NCI-H226 (cell line): ENCODE results near the gene ADAMTS7.
"Not testable (repeated sequence)": the region's sequence is repeated elsewhere in the genome, so short reads cannot be mapped to it uniquely, and the experiment has no call there.

Experiments used
- DNase-seq: peaks from one replicate; pipeline ENCODE4 v3.0.0-alpha.2; 2015

Gene ADAMTS7

DNA sequence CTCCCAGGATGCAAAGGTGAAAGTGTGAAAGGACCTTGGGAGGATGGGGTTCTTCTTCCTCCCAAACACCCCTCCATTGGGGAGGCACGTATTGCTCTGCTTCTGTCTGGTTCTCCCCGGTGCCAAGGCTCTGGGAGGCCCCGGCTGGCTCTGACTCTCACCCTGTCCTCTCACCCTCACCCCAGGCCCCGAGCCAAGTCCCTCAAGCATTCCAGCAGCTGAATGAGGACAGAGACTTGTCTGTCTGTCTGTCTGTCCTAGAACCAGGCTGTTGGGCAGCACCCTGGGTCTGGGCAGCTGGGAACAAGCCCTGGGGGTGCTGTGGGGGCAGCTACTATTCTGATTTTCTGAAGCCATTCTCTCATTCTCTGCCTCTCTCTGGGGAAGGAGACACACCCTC, 29.9 kb downstream of the ADAMTS7 start:
- not testable (repeated sequence) for DNase-seq

DNA sequence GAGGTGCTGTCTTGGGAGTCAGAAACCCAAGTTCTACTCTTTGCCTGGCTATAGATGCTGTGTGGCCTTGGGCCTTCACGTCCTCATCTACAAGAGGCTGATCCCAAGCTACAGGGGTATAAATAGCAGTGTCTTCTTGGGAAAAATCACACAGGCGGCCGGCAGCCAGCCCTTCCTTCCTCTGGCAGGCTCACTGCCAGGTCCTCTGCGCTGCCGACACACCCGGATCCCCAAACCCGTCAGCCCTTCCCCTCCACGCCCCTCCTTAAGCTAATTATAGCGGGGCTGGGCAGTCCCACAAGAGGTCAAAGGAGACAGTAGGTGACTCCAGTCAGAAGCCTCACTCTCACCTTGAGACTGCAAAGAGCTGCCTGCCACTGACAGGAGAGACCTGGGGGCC, 31.3 kb downstream of the ADAMTS7 start:
- not testable (repeated sequence) for DNase-seq

- DNase-seq: not testable (repeated sequence)
Measured at GRCh38 chr15:78779176-78779785, 32.0 kb downstream of the ADAMTS7 start.

DNA sequence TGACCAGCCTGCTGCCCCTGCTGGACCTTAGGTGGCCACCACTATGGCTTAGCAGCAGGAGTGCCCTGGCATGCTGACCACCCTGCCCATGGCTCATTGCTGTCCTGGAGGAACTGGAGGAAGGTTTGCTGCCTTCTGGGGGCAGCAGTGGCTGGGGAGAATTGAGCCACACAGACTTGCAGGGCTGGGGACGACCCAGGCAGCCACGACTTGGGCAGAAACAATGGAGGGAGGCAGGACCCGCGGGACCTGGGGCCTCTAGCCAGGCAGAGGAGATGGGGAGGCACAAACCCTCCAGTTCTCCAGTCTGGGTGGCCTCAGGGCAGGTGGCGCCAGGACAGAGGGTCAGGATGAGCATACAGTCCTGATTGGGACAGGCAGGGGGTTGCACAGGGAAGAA, 32.8 kb downstream of the ADAMTS7 start:
- DNase-seq: no peak

GRCh38 chr15:78777953-78778345, 33.3 kb downstream of the ADAMTS7 start:
- DNase-seq: not testable (repeated sequence)

DNA sequence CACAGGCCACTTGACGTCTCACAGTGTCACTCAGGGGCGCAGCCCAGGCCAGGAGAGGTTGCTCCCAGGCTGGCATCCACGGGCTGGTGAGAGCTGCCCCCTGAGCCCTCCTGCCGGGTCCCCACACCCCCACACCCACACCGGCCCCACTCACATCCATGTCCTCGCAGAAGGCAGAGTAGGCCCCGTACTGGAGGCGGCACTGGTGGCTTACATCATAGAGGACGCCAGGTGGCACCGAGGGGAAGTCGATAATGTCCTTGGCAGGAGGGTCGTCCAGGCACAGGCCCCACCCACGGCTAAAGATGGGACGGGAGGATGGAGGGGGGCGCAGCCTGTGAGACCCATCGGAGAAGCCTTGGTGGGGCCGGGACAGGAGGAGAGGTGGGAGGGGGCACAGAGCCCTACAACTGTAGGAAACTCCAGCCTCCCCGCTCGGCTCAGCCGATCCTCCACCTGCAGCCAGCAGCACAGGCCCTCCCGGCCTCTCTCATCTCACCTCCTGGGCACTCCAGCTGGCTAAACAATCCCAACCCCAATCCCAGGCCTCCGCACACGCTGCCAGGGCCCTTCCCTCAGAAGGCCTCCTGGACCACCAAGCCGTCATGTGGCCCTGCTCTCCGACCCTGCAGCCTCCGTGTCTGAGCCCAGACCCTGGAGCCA, 33.8 kb downstream of the ADAMTS7 start:
- DNase-seq: not testable (repeated sequence)

DNA sequence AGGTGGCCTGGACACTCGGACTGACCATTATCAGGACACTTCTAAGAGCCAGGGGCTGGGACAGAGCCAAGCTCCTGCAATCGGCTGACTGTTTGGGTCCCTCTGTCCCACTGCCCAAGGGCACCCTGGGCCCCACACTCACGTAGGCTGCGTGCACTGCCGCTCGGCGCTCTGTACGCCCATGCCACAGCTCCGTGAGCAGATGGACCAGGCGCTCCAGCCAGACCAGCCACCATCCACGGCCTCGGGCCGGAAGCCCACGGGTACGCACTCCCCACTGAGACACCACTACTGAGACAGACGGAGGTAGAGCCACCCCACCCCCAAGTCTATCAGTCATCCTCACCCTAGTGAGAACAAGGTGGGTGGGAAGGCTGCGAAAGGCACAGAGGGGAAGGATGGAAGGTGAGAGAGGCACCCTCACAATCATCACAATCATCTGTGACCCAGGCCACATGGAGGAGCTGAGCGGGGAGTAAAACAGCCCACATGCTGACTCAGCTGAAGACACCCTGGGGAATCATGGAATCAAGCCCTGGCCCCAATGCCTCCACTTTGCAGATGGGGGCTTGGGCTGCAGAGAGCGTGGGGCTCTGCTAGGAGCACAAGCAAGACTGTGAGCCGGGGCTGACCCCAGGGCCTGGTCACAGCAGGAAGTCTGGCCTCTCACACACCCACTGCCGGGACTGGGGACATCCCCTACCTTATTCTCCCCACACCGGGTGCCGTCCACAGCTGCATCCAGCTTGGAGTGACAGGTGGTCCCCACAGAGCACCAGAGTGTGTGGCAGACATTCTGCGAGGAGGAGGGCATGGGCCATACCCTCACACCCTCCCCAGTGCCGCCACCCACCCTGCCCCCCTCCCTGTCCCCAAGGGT, 35.0 kb downstream of the ADAMTS7 start:
- not testable (repeated sequence) for DNase-seq

GRCh38 chr15:78775472-78775871, 35.8 kb downstream of the ADAMTS7 start:
- no peak for DNase-seq

DNA sequence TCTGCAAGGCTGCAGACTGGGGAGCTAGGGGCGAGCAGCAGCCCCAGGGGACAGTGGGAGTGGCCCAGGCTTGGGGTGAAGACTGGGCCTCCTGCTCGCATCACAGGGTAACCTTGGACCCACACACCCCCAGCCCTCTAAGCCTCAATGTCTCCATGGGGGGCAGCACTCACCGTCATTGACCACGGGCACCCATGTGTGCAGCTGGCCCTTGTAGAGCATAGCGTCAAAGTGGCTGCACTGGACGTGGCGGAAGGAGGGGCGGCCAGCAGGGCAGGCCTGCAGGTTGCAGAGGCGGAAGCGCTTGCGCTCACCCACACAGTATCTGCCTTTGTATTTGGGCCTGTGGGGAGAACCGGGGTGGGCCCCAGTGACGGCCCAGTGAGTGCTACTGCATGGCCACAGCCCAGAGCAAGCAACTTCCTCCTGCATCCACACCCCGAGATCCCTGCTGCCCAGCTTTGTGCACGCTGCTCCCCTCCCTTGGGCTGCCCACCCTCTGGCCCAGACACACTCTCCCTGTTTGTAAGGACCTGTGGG, 36.7 kb downstream of the ADAMTS7 start:
- DNase-seq: not testable (repeated sequence)

GRCh38 chr15:78773765-78774450, 37.4 kb downstream of the ADAMTS7 start:
- not testable (repeated sequence) for DNase-seq

DNA sequence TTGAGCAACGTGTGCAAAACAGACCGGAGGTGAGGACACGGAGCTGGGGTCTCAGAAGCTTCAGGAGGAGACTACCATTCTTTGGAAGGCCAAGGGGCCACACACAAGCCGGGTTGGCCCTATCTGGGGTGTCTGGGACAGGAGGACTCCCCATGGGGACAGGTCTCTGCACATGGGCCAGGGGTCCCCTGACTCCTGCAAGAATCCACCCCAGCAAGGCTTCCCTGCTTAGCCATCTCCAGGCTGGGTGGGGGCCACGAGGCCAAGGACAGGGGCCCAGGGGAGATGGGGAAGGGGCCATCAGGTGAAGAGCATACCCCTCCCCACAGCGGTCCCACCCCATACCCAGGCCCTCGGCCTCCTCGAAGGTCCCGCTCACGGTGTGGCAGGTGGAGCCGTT, 38.5 kb downstream of the ADAMTS7 start:
- DNase-seq: no peak

GRCh38 chr15:78771436-78772000, 39.7 kb downstream of the ADAMTS7 start:
- DNase-seq: not testable (repeated sequence)

DNA sequence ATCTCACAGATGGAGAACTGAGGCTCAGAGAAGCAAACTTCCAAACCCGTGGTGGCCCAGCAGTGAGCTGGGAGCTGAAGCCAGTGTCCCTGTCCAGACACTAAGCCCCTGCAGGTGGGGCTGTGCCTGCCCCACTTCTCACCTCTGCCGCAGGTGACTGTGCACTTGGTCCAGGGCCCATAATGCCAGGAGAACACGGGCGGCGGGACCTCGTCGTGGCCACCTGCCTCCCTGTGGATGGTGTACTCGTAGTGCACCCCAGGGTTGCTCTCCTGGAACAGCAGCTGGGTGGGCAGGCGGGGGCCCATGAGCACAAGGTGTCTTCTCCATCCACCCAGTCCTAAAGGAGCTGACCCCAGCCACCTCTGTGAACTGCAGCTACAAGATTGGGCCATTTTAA, 40.2 kb downstream of the ADAMTS7 start:
- DNase-seq: not testable (repeated sequence)

GRCh38 chr15:78769473-78770225, 41.6 kb downstream of the ADAMTS7 start:
- DNase-seq: not testable (repeated sequence)

- no peak for DNase-seq
Measured at GRCh38 chr15:78768531-78769408, 42.5 kb downstream of the ADAMTS7 start.

- no peak for DNase-seq
Measured at GRCh38 chr15:78768096-78768495, 43.2 kb downstream of the ADAMTS7 start.

GRCh38 chr15:78767331-78767951, 43.8 kb downstream of the ADAMTS7 start:
- no peak for DNase-seq

DNA sequence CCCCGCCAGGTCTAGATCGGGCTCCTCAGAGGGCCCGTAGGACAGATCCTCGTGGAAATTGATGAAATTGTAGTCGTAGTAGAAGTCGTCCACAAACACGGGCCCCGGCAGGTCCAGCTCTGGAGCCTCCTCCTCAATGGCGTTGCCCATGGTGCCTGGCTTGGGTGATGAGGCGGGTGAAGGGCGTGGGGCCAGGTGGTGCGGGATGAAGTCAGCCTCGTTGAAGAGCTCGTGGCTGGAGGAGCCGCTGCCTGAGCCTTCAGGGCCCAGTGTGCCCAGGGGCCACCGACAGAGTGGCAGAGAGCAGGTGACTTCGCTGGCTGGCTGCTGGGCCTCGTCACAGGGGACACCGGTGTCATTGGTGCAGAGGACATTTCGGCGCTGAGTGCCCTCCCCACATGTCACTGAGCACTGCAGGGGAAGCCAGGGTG, 44.6 kb downstream of the ADAMTS7 start:
- not testable (repeated sequence) for DNase-seq

DNA sequence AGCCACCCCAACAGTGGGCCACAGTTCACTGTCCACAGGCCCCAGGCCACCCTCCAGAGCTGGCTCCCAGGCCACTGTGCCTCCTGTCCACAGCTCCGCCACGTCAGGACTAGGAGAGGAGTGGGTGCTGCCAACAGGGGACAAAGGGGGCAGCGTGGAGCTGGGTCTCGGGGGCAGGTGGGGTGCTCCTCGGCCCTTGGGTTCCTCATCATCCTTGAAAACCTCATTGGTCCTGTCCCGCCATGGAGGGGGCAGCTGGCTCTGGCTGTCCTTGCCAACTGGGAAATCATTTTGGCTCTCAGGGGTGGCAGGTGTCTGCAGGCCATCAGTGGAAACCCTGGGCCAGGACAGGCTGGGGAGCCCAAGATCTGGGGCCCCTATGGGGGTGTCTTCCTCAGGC, 45.2 kb downstream of the ADAMTS7 start:
- DNase-seq: no peak
